ENCODE measurements around the gene METAP1. TPM values are rescaled to one million over a fixed set of nuclear protein-coding genes. Genes with fewer than 3 reads are reported as not detected.
A peak's percentile ranks its signal among the peaks of the same experiment; 100 is the strongest.
"Not testable (repeated sequence)": the region's sequence is repeated elsewhere in the genome, so short reads cannot be mapped to it uniquely, and the experiment has no call there.

The METAP1 gene
- total RNA-seq, 3 donors from 2014 or later (not counting 1 experiment from before 2014, with no cell fraction given) = 41.1 to 54.3 (median 41.5) TPM

GRCh38 chr4:99022566-99022965 is 27.0 kb downstream of the METAP1 start:
- peaks cover 51 to 74% of the 10 kb centered on the region in 2 donors for H3K4me1 Mint-ChIP-seq
- WGBS (ENCODE audit: insufficient coverage) = 96% methylated on average over 9 of the region's 9 CpGs
- Histone ChIP-seq H3K4me1 (ENCODE audit: control insufficient read depth, insufficient read depth, low read length) (no peaks in the 10 kb centered on the region), H3K27me3 (ENCODE audit: control insufficient read depth, insufficient read depth, low read length) (no peaks in the 10 kb centered on the region), H3K36me3 (ENCODE audit: control insufficient read depth, insufficient read depth, low read length) (peaks cover 2% of the 10 kb centered on the region), H3K4me3 (ENCODE audit: low read length) (no peak overlapping the region), H3K27ac (ENCODE audit: low read length) (no peak overlapping the region), H3K9me3 (ENCODE audit: control insufficient read depth, insufficient read depth, low read length) (peaks cover 15% of the 10 kb centered on the region)
- no peak for ATAC-seq
- TF ChIP-seq CTCF (IDR thresholded peaks at IDR 0.05) = no peak
- no peak overlapping the region for H3K27ac Mint-ChIP-seq
- H3K36me3 Mint-ChIP-seq = peaks cover 9% of the 10 kb centered on the region
- no peak for DNase-seq
- H3K4me3 Mint-ChIP-seq = no peak overlapping the region
- peaks cover 3 to 11% of the 10 kb centered on the region in 2 donors for H3K9me3 Mint-ChIP-seq
- intact Hi-C loops (cut with micrococcal nuclease) = no loop called here
- no peaks in the 10 kb centered on the region for H3K27me3 Mint-ChIP-seq (ENCODE audit: low read depth in 2 of 2)

GRCh38 chr4:99023800-99024251 is 28.3 kb downstream of the METAP1 start:
- H3K9me3 Mint-ChIP-seq = peaks cover 3 to 11% of the 10 kb centered on the region in 2 donors
- H3K36me3 ChIP-seq (ENCODE audit: control insufficient read depth, insufficient read depth, low read length); H3K27me3 ChIP-seq (ENCODE audit: control insufficient read depth, insufficient read depth, low read length); H3K27me3 Mint-ChIP-seq (ENCODE audit: low read depth in 2 of 2); ATAC-seq; H3K4me3 ChIP-seq (ENCODE audit: low read length); H3K36me3 Mint-ChIP-seq; H3K4me3 Mint-ChIP-seq; DNase-seq; H3K27ac ChIP-seq (ENCODE audit: low read length); H3K4me1 ChIP-seq (ENCODE audit: control insufficient read depth, insufficient read depth, low read length): not testable (repeated sequence)
- peak overlapping the region in 1 of 2 donors; percentile 86 for H3K27ac Mint-ChIP-seq
- peaks cover 41 to 74% of the 10 kb centered on the region in 2 donors for H3K4me1 Mint-ChIP-seq
- peaks cover 15% of the 10 kb centered on the region for H3K9me3 ChIP-seq (ENCODE audit: control insufficient read depth, insufficient read depth, low read length)
- intact Hi-C loops (cut with micrococcal nuclease) = loop anchor here (2.0 kb wide), 1 partner anchor 33 kb away; no protein-coding TSS in a partner anchor
- 91% methylated on average over 8 of the region's 10 CpGs for WGBS (ENCODE audit: insufficient coverage)

- Mint-ChIP-seq H3K4me1 (peaks cover 45 to 76% of the 10 kb centered on the region in 2 donors), H3K27ac (peak overlapping the region; percentile 57 to 86), H3K27me3 (ENCODE audit: low read depth in 2 of 2) (no peaks in the 10 kb centered on the region), H3K4me3 (no peak overlapping the region), H3K9me3 (peaks cover 3 to 11% of the 10 kb centered on the region in 2 donors), H3K36me3 (peaks cover 9% of the 10 kb centered on the region)
- Histone ChIP-seq H3K36me3 (ENCODE audit: control insufficient read depth, insufficient read depth, low read length) (peaks cover 2% of the 10 kb centered on the region), H3K9me3 (ENCODE audit: control insufficient read depth, insufficient read depth, low read length) (peaks cover 15% of the 10 kb centered on the region), H3K27me3 (ENCODE audit: control insufficient read depth, insufficient read depth, low read length) (no peaks in the 10 kb centered on the region), H3K4me3 (ENCODE audit: low read length) (no peak overlapping the region), H3K27ac (ENCODE audit: low read length) (no peak overlapping the region), H3K4me1 (ENCODE audit: control insufficient read depth, insufficient read depth, low read length) (no peaks in the 10 kb centered on the region)
- no peak for TF ChIP-seq CTCF (IDR thresholded peaks at IDR 0.05)
- DNase-seq = peak in 1 of 2 donors; percentile 18
- 90% methylated on average over 7 of the region's 7 CpGs for WGBS (ENCODE audit: insufficient coverage)
- ATAC-seq = peak in 1 of 3 donors; percentile 40
- intact Hi-C loops (cut with micrococcal nuclease) = loop anchor here (2.0 kb wide), 1 partner anchor 32 kb away; no protein-coding TSS in a partner anchor
Measured at GRCh38 chr4:99024481-99025275, 29.2 kb downstream of the METAP1 start.

- H3K27ac ChIP-seq (ENCODE audit: low read length) = no peak overlapping the region
- H3K27ac Mint-ChIP-seq = peak overlapping the region in 1 of 2 donors; percentile 86
- H3K4me3 Mint-ChIP-seq = no peak overlapping the region
- DNase-seq = no peak
- peaks cover 9% of the 10 kb centered on the region for H3K36me3 Mint-ChIP-seq
- H3K4me1 ChIP-seq (ENCODE audit: control insufficient read depth, insufficient read depth, low read length) = no peaks in the 10 kb centered on the region
- H3K27me3 ChIP-seq (ENCODE audit: control insufficient read depth, insufficient read depth, low read length) = no peaks in the 10 kb centered on the region
- H3K9me3 Mint-ChIP-seq = peaks cover 3 to 11% of the 10 kb centered on the region in 2 donors
- WGBS (ENCODE audit: insufficient coverage) = 100% methylated on average over 1 of the region's 1 CpG
- peaks cover 48 to 78% of the 10 kb centered on the region in 2 donors for H3K4me1 Mint-ChIP-seq
- intact Hi-C loops (cut with micrococcal nuclease) = loop anchor here (2.0 kb wide), 1 partner anchor 31 kb away; no protein-coding TSS in a partner anchor
- no peak overlapping the region for H3K4me3 ChIP-seq (ENCODE audit: low read length)
- peaks cover 2% of the 10 kb centered on the region for H3K36me3 ChIP-seq (ENCODE audit: control insufficient read depth, insufficient read depth, low read length)
- ATAC-seq = no peak
- H3K9me3 ChIP-seq (ENCODE audit: control insufficient read depth, insufficient read depth, low read length) = peaks cover 11% of the 10 kb centered on the region
- H3K27me3 Mint-ChIP-seq (ENCODE audit: low read depth in 2 of 2) = no peaks in the 10 kb centered on the region
- TF ChIP-seq CTCF (IDR thresholded peaks at IDR 0.05) = no peak
Measured at GRCh38 chr4:99025506-99025905, 30.0 kb downstream of the METAP1 start.

Measured in natural killer cell (primary cell).